Right renal pelvis (tissue), 4 donors: Measurements from ENCODE around the gene PNMA6E. TPM values are rescaled to one million over a fixed set of nuclear protein-coding genes. Genes with fewer than 3 reads are reported as not detected.

Source experiments
- DNase-seq, 4 donors: peaks; one replicate each; pipeline ENCODE4 v3.0.0-alpha.2; 2013; ENCODE audit warnings: low read depth in 4 of 4, low spot score in 3 of 4, missing footprints in 1 of 4
- polyA plus RNA-seq, 4 donors: library from polyadenylated mRNA; unstranded; fragments of 120-200 nt; gene quantifications; one replicate each; pipeline ENCODE4 v1.2.1, GENCODE V29; 2013; ENCODE audit not compliant: insufficient read length in 4 of 4

Gene PNMA6E
- polyA plus RNA-seq, 4 donors: not detected

DNA sequence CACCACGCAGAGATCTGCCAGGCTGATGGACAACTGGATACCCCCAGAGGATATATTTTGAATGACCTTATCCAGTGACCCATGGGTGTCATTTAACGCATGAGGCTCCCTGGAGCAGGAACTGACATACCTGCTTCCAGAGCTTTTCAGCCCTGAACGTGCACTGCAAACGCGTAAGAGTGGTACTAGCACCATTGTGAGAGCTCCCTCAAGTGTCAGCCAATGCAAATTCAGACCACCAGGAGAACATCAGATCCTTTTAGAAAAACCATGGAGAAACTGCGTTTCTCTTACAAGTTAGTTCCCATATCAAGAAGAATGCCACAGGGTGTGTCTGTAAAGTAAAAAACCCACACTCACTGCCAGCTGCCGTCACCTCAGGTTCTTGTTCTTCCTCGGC lies 37.4 kb upstream of the PNMA6E start:
- DNase-seq: peak in 2 of 4 donors; percentile 10

DNA sequence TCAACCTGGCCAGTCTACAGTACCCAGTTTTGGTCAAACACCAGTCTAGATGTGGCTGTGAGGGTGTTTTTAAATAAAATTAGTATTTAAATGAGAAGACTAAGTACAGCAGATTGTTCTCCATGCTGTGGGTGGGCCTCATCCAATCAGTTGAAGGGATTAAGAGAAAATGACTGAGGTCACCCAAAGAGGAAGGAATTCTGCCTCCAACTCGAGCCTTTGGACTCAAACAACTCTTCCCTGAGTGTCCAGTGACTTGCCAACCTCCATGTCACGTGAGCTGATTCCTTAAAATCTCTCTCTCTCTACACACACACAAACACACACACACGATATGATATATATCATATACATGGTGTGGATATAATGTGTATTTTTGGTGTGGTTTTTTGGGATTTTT lies 34.7 kb upstream of the PNMA6E start:
- no peak for DNase-seq

DNA sequence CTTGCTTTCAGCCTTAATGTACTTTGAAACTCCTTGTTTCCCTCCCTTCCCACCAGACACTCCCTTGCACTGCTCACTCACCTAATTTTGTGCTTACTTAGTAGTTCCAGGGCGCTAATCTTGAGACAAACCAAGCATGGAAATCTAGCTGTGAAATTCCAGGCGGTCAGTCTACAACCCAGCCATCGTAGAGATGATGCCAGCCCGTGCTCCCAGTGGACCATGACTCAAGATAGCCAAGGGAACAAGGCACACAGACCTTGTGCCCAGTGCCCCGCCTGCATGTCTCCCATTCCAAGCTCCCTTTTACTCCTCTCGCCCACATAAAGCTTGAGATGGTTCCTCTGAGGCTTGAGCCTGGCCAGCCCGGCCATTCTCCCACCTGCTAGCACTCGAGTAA lies 33.7 kb upstream of the PNMA6E start:
- no peak for DNase-seq

DNA sequence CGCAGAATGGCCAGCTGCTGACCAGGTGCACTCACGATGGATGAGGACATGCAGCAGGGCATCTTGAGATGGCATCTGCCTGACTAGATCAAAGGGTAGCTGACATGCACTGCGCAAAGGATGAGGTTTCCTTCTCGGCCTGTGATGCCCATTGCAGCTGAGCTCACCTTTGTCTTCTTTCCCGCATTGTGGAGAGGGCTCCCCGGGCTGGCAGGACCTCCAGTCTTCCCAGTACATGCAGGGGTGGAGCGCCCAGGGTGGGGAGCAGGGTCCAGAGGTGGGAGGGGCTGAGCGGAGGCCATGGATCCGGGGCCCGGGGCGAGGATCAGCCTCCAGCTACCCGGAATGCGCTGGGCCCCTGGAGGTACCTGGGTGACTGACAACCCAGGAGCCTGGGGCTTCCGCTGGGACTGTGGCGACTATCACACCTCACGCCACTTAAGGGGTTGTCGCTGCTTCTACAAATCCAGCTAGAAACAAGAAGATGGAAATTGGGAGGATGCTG lies 32.7 kb upstream of the PNMA6E start:
- DNase-seq: no peak

DNA sequence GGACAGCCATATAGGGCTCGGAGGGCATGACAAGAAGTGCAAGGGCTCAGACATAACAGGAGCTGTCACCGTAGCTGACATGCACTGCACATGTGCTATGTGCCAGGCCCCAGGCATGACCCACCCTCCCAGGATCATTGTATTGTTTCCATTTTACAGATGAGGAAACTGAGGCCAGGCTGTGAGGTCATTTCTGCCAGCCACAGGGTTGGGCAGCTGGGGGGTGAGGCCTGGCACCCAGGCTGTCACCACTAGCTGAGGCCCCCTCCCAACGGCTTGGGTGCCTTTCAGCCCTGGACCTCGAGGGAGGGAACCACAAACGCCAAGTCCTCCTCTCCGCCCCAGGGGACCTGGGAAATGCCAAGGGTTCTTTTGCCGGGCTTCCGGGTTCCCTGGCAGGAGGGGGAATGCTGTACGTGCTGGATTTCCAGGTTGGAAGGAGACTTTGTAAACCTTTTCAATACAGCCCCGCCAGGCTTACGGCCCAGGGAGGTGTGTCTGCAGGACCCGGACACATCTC lies 32.1 kb upstream of the PNMA6E start:
- DNase-seq: no peak

DNA sequence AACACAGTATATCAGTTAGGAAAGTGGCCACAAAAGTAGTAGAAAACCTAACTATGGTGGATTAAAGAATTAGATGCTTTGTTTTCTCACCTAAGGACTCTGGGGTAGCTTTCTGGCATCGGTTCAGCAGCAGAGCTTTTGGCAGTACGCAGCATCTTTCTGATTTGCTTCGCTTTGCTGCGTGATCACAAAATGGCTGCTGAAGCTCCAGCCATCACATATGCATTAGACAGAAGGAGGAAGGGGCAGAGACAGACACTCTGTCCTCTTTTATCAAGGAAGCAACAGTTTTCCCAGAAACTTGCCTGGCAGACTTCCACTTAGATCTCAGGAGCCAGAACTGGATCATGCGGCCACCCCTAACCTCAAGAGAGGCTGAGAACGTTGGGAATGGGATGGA lies 29.6 kb upstream of the PNMA6E start:
- DNase-seq: no peak

DNA sequence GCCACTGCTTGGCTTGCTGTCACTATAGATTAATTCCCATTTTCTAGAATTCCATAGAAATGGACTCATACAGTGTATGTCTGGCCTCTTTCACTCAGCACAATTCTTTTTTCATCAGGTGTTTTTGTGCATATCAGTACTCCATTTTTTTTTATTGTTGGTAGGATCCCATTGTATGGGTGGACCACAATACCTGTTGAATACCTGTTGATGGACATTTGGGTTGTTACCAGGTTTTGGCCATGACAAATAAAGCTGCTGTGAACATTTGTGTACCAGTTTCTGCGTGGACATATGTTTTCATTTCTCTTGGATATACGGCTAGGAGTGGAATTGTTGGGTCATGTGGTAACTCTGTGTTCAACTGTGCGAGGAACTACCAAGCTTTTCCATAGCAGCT lies 25.1 kb upstream of the PNMA6E start:
- DNase-seq: no peak

DNA sequence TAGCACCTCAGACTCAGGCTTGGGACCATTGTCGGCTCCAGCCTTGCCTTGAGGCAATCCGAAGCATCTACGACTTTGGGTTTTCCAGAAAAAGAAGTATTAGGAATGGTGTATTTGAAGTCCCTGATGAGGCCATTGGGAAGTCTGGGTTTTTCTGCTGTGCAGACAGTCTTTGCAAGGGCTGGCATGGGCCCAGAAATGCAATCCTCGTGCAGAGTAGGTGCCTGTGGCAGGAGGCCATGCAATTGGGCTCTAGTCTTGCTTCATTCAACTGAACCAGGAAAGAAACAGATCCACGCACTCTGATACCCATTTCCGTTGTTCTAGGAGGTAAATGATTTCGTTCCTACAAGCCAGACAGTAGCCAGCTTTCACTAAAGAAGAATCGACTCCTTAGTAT lies 22.5 kb upstream of the PNMA6E start:
- no peak for DNase-seq

DNA sequence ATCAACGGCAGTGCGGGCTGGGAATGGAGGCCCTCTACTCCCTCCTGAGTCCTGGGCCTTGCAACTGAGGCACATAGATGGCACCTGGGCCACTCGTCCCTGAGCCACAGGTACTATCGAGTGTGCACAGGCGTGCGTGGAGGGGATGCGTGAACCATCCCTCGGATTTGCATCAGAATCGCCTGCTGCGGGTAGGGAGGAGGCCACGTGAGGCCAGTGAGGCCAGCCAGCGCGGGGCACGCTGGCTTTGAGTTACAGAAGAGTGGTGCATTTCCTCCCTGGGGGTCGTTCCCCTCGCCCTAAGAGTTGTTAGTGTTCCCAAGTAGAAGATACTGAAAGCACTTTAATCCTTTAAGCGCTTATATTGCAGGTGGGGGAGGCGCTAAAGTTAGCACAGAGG lies 20.7 kb upstream of the PNMA6E start:
- no peak for DNase-seq

DNA sequence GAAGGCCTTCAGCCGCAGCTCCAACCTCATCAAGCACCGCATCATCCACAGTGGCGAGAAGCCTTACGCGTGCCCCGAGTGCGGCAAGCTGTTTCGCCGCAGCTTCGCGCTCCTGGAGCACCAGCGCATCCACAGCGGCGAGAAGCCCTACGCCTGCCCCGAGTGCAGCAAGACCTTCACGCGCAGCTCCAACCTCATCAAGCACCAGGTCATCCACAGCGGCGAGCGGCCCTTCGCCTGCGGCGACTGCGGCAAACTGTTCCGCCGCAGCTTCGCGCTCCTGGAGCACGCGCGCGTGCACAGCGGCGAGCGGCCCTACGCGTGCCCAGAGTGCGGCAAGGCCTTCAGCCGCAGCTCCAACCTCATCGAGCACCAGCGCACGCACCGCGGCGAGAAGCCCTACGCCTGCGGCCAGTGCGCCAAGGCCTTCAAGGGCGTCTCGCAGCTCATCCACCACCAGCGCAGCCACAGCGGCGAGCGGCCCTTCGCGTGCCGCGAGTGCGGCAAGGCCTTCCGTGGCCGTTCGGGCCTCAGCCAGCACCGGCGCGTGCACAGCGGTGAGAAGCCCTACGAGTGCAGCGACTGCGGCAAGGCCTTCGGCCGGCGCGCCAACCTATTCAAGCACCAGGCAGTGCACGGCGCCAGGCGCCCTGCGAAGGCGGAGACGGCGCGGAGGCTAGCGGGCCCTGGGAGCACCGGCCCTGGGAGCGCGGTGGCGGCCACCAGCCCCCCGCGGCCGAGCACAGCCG lies 19.9 kb upstream of the PNMA6E start:
- no peak for DNase-seq

DNA sequence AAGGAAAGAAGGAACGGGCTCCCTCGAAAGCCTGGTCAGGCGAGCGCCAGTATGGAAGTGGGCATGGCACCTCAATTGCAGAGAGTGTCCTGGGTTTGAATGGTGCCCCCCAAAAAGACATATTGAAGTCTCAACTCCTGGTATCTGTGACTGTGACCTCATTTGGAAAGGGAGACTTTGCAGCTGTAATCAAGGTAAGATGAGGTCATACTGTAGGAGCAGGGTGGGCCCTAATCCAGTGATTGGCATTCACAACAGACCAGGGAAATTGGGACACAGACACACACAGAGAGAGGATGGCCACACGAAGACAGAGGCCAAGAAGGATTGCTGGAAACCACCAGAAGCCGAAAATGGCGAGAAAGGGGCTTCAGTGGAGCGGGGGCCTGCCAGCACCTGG lies 16.5 kb upstream of the PNMA6E start:
- DNase-seq: no peak

DNA sequence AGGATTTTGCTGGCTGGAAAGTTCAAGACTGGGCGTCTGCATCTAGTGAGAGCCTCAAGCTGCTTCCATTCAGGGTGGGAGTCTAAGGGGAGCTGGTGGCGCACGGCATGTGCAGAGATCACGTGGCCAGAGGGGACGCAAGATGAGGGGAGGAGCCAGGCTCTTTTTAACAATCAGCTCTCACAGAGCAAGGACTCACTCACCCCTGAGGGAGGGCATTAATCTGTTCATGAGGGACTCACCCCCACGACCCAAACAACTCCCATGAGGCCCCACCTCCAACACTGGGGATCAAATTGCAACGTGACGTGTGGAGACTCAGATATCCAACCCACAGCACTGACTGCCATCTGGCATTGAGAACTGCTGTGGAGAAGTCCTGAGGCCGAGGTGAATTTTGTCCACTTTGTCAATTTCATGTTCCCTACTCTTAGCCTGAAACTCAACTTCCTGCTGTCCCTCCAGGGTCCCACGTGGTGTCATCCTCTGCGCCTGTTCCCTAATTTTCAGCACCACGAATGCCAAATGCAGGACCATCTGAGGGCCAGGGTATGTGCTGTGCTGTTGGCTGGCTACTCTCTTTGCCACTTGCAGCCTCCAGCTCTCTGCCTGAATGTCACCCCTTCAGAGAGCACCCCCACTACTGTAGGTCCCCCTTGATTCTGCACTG lies 15.8 kb upstream of the PNMA6E start:
- no peak for DNase-seq

DNA sequence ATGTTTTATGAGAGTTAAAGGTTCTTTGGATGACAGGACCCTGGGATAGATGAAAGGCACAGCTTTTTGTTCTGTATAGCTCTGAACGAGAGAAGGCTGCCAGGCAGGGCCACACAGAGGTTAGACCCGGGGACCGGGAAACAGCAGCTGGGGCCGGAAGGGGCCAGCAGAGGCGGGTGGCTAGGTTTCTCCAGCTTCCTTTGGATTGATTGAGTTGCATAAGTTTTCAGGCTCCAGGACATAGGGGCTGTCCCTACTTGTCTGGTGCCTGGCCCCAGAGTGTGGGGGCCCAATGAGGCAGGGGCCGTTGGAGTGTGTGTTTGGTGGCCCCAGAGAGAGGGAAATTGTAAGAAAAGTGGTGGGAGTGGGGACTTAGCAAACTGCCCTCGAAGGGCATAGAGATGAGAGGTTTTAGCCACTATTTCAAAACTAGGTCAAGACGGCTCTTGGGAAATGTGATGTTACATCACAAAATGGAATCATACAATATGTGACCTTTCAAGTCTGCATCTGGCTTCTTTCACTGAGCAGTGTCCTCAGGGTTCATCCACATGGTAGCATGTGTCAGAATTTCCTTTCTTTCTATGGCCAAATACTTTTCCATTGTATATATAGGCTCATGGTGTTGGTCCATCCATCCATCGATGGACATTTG lies 13.8 kb upstream of the PNMA6E start:
- DNase-seq: no peak

DNA sequence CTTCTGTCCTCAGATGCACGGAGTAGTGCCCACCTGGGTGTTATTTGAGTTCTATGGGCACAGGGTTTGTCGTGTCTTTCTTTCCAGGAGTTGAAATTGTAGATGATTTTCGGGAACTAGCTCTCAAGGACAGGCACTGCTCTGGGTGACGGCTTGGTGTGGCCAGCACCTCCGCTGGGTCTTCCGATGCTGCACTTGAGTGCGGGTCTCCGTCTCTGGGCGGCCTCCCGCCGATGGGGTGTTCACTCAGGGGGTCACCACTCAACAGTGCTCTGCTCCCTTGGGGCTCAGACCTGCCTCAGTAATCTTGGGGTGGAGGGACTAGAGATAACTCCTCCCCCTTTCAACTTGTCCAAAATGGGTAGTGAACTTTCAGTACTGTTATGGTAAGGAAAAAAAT lies 12.6 kb upstream of the PNMA6E start:
- no peak for DNase-seq

DNA sequence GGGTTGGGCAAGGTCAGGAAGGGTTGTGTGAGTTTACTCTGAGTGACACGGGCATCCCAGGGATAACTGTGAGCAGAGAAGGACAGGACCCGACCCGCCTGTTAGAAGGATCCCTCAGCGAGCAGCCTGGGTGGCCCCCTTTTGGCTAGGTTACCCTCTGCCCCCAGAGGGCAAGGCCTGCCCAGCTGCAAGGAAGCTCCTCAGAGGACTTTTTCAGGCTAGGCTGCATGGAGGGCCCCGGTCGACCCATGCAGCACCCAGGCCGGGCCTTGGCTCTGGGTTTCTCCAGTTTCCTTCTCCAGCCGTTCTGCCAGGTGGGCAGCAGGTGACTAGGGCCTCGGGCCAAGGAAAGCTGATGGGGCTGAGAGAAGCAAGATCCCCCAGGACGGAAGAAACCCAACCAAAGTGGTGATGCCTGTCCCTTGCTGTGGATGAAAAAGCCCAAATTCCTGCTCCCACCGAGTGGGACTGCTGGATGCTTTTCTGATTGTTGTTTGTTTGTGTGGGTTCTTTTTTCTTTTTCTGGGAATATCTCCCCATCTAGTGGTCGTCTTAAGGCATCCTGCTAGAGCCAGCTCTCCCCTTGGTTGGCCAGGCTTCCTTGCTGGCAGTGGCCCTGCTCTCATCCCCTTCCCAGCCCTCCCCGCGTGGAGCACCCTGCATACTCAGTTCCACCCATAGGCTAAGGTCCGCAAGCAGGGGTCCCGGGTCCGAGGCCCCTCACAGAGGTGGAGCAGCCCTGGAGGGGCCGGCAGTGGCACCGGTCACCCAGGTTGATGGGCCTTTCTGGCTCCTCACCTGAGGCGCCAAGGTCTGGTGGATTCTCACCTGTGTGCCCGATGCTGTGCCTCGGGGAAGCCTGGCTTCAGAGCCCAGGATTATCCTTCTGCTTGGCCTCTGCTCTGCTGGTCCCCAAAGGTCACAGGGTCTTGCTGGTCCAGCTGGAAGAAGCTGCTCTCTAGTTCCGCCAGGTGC lies 11.9 kb upstream of the PNMA6E start:
- no peak for DNase-seq

DNA sequence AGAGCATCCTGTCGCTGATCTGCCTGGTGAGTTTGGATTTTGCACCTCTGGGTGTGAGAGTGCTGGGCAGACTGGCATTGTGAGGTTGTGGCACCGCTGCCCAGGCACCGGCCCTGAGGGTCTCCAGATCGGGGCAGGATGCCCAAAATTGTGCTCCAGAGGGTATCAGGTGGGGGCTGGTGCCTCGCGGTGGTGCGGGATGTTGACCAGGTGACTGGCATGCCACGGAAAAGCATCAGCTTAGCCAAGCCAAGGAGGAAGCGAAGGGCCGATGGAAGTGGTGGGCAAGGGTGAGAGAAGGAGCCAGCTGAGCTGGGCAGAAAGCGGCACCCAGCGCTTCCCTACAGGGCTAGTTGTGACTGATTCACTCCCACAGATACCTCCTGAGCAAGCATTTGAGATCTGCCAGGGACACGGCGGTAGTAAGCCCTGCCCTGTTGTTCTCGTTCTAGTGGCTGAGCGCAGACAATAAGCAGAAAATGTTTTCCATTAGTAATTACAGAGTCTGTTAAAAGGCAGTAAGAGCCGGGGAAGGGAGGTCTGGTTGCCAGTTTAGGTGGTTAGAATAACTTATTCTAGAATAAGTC lies 10.9 kb upstream of the PNMA6E start:
- DNase-seq: no peak

DNA sequence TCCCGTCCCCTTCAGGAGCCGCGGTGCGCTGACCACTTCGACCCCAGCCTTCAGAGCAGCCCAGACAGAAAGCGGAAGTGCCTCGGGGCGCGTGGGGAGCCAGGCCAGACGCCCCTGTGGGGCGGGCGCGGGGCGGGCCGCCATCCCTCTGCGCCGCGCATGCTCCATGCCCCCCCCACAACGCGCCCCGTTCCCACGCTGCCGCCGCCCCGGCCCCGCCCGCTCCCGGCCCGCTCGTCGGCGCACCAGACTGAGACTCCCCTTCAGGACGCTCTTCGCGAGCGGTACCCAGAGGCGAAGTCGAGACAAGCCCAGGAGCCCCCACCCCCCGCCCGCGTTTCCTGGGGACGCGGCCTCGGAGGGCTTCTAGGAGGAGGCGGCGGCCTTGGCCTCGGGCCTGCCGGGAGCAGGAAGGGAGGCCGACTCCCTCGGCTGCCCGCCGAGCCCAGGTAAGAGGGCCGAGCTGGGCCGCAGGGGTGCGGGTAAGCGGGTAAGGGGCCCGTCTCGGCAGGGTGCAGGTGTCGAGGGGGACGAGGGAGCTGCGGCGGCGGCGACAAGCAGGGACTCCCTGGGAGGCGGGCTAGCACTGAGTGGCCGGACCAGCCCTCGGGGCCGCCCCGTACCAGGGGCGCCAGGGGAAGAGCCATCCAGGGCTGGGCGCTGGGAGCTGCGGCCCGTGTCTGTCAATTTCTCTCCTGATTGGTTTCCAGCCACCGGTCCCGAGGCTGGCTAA lies 10.3 kb upstream of the PNMA6E start, which contains the start of gene ZFP92:
ZFP92 (plus strand) TSS at position 218 of the 733 bp plus-strand sequence. CDS start 6,851 bp downstream, outside the sequence.
- no peak for DNase-seq

DNA sequence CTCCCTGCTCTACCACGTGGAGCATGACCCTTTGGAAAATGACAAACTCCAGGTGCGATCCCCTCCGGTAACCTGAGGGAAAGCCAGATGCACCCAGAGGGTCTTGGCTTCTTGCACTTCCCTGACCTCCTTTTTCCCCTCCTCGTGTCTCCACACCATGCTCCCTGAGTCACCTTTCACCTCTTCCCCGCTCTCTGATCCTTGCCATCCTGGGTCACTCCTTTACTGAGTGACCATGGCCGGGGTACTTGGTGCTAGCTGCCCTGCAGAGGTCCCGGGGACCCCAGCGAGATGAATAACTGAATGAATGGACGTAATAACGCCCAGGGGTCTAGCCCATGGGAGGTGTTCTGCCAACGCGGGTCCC lies 9.7 kb upstream of the PNMA6E start:
- DNase-seq: no peak

DNA sequence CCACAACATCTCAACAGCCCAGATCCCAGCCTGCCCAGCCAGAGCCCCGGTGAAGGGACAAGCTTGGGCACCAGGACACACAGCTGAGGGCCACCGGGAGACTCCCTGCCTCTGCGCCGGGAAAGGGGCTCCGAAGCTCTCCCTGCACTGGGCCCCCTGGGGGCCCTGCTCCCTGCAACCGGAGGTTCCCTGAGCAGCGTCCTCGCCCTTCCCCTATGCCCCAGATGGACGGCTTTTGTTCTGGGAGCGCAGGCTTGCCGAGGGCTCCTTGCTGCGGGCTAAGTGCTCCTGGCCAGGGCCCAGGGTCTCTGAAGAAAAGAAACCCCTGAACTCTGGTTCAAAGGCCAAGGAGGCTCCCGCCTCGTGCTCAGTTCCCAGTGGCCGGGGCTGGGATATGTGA lies 9.2 kb upstream of the PNMA6E start:
- no peak for DNase-seq
